ENCODE results near the gene CCDC81.

CCDC81 gene

GRCh38 chr11:86440305-86440716 is 65.6 kb downstream of the CCDC81 start:
- no peak for TF ChIP-seq TAF1 (IDR thresholded peaks at IDR 0.05; ENCODE audit: borderline replicate concordance, insufficient read depth, low read length)

GRCh38 chr11:86440843-86441242 is 66.2 kb downstream of the CCDC81 start:
- TF ChIP-seq REST (IDR thresholded peaks at IDR 0.05; ENCODE audit: insufficient read depth in 1 of 2, low read depth in 2 of 2, low read length in 2 of 2) (no peak), FOXP2 (optimal IDR thresholded peaks at IDR 0.05; ENCODE audit: borderline replicate concordance, extremely low read depth, extremely low read length, insufficient read depth) (no peak), POLR2AphosphoS5 (IDR thresholded peaks at IDR 0.05; ENCODE audit: low read depth, low read length) (no peak), SIN3A (IDR thresholded peaks at IDR 0.05; ENCODE audit: borderline replicate concordance, insufficient read depth, low read length) (no peak), TAF1 (IDR thresholded peaks at IDR 0.05; ENCODE audit: borderline replicate concordance, insufficient read depth, low read length) (no peak)

GRCh38 chr11:86442420-86442819 is 67.7 kb downstream of the CCDC81 start:
- no peak for TF ChIP-seq SIN3A (IDR thresholded peaks at IDR 0.05; ENCODE audit: borderline replicate concordance, insufficient read depth, low read length)
- no peak for TF ChIP-seq REST (IDR thresholded peaks at IDR 0.05; ENCODE audit: insufficient read depth in 1 of 2, low read depth in 2 of 2, low read length in 2 of 2)
- TF ChIP-seq FOXP2 (optimal IDR thresholded peaks at IDR 0.05; ENCODE audit: borderline replicate concordance, extremely low read depth, extremely low read length, insufficient read depth) = no peak

- TF ChIP-seq TAF1 (IDR thresholded peaks at IDR 0.05; ENCODE audit: borderline replicate concordance, insufficient read depth, low read length) (no peak), POLR2AphosphoS5 (IDR thresholded peaks at IDR 0.05; ENCODE audit: low read depth, low read length) (no peak), FOXP2 (optimal IDR thresholded peaks at IDR 0.05; ENCODE audit: borderline replicate concordance, extremely low read depth, extremely low read length, insufficient read depth) (no peak), REST (IDR thresholded peaks at IDR 0.05; ENCODE audit: insufficient read depth in 1 of 2, low read depth in 2 of 2, low read length in 2 of 2) (no peak), SIN3A (IDR thresholded peaks at IDR 0.05; ENCODE audit: borderline replicate concordance, insufficient read depth, low read length) (no peak)
These were observed 68.1 kb downstream of the CCDC81 start for GRCh38 chr11:86442827-86443226.

GRCh38 chr11:86443415-86443814 is 68.7 kb downstream of the CCDC81 start:
- TF ChIP-seq TAF1 (IDR thresholded peaks at IDR 0.05; ENCODE audit: borderline replicate concordance, insufficient read depth, low read length) (no peak), POLR2AphosphoS5 (IDR thresholded peaks at IDR 0.05; ENCODE audit: low read depth, low read length) (no peak), REST (IDR thresholded peaks at IDR 0.05; ENCODE audit: insufficient read depth in 1 of 2, low read depth in 2 of 2, low read length in 2 of 2) (no peak), FOXP2 (optimal IDR thresholded peaks at IDR 0.05; ENCODE audit: borderline replicate concordance, extremely low read depth, extremely low read length, insufficient read depth) (no peak), SIN3A (IDR thresholded peaks at IDR 0.05; ENCODE audit: borderline replicate concordance, insufficient read depth, low read length) (no peak)
